Measurements from ENCODE around the gene PYCR2. TPM values are rescaled to one million over a fixed set of nuclear protein-coding genes. Genes with fewer than 3 reads are reported as not detected.
A peak's percentile ranks its signal among the peaks of the same experiment; 100 is the strongest.
"Not testable (repeated sequence)": the region's sequence is repeated elsewhere in the genome, so short reads cannot be mapped to it uniquely, and the experiment has no call there.

The PYCR2 gene
- total RNA-seq, 2 experiments from 2014 or later = 106 to 126 TPM

GRCh38 chr1:225931270-225932136 is 7.5 kb upstream of the PYCR2 start:
- Mint-ChIP-seq H3K36me3 (ENCODE audit: low read depth) (no peaks in the 10 kb centered on the region), H3K4me3 (no peak overlapping the region), H3K27ac (no peak overlapping the region), H3K9me3 (ENCODE audit: low read depth) (no peaks in the 10 kb centered on the region), H3K27me3 (no peaks in the 10 kb centered on the region), H3K4me1 (peaks cover 25% of the 10 kb centered on the region)
- intact Hi-C loops (cut with DNase I, micrococcal nuclease) = no loop called here
- ChIA-PET CTCF (interaction anchor here (0.6 to 1.3 kb wide), 5 partner anchors 11 to 449 kb away, joined by 3 to 6 read pairs (median 3); no protein-coding TSS in a partner anchor), POLR2A (no interaction called here)
- DNase-seq (no peak), ATAC-seq (no peak)

- intact Hi-C loops (cut with DNase I, micrococcal nuclease) = no loop called here
- Mint-ChIP-seq H3K27me3 (no peaks in the 10 kb centered on the region), H3K4me3 (no peak overlapping the region), H3K36me3 (ENCODE audit: low read depth) (no peaks in the 10 kb centered on the region), H3K4me1 (peaks cover 26% of the 10 kb centered on the region), H3K27ac (no peak overlapping the region), H3K9me3 (ENCODE audit: low read depth) (no peaks in the 10 kb centered on the region)
- DNase-seq = no peak
- ChIA-PET POLR2A (no interaction called here), CTCF (interaction anchor here (0.6 to 1.3 kb wide), 3 partner anchors 32 to 265 kb away, joined by 3 to 6 read pairs (median 3); no protein-coding TSS in a partner anchor)
- ATAC-seq = no peak
Observed at GRCh38 chr1:225930566-225930965, 6.5 kb upstream of the PYCR2 start.

DNA sequence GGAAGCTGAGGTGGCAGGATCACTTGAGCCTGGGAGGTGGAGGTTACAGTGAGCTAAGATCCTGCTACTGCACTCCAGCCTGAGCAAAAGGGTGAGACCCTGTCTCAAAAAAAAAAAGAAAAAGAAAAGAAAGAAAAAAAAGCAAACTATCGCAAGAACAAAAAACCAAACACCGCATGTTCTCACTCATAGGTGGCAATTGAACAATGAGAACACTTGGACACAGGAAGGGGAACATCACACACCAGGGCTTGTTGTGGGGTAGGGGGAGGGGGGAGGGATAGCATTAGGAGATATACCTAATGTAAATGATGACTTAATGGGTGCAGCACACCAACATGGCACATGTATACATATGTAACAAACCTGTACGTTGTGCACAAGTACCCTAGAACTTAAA is 5.4 kb upstream of the PYCR2 start:
- intact Hi-C loops (cut with DNase I, micrococcal nuclease) = not testable (repeated sequence)

DNA sequence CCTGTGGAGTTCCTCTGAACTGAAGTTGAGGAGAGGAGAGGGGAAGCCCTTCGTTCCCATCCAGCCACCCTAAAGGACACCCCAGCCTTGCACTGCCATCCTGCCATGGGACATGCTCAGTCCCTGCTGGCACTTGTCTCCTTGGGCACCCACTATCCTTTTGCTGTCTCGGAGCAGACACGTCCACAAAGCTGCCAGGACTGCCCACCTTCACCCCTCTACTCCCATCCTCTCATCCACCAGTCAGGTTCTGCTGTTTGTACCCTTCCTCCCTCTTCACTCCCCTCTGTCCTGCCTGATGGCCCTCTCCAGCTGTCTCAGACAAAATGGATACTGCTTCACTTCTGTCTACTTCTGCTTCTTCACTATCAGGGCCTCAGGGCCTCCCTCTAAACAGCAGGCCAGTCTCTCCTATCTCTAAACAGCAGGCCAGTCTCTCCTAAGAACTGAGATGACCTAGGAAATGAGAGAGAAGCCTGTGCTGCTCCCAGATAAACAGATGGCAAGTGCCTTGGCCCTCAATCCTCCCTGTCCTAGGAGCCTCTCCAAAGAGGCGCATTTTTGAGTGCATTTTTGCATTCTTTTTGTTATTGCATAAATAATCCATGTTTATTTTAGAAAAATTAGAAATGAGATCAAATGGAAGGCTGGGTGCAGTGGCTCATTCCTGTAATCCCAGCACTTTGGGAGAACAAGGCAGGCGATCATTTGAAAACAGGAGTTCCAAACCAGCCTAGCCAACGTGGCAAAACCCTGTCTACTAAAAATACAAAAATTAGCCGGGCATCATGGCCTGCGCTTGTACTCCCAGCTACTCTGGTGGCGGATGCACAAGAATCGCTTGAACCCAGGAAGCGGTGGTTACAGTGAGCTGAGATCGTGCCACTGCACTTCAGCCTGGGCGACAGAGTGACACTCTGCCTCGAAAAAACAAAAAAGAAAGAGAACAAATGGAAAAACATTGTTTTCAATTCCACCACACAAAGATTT is 4.4 kb upstream of the PYCR2 start:
- peak; percentile 44 for DNase-seq
- ATAC-seq = no peak
- ChIA-PET POLR2A (no interaction called here), CTCF (interaction anchor here (0.6 to 0.9 kb wide), 4 partner anchors 9 to 47 kb away, joined by 3 to 4 read pairs (median 3); no protein-coding TSS in a partner anchor)
- intact Hi-C loops (cut with DNase I, micrococcal nuclease) = no loop called here
- H3K36me3 Mint-ChIP-seq (ENCODE audit: low read depth) = peaks cover 5% of the 10 kb centered on the region
- peak overlapping the region; percentile 91 for H3K27ac Mint-ChIP-seq
- H3K4me3 Mint-ChIP-seq = no peak overlapping the region
- no peaks in the 10 kb centered on the region for H3K27me3 Mint-ChIP-seq
- H3K9me3 Mint-ChIP-seq (ENCODE audit: low read depth) = no peaks in the 10 kb centered on the region
- H3K4me1 Mint-ChIP-seq = peaks cover 26% of the 10 kb centered on the region

More for the DNA sequence above, 5.4 kb upstream of the PYCR2 start:
- H3K27ac Mint-ChIP-seq = peak overlapping the region; percentile 91
- ATAC-seq; H3K4me3 Mint-ChIP-seq; H3K27me3 Mint-ChIP-seq; POLR2A ChIA-PET; H3K9me3 Mint-ChIP-seq (ENCODE audit: low read depth); H3K36me3 Mint-ChIP-seq (ENCODE audit: low read depth); DNase-seq: not testable (repeated sequence)
- CTCF ChIA-PET = interaction anchor here (0.8 to 0.9 kb wide), 2 partner anchors 32 to 48 kb away, joined by 3 to 4 read pairs; no protein-coding TSS in a partner anchor
- peaks cover 26% of the 10 kb centered on the region for H3K4me1 Mint-ChIP-seq

DNA sequence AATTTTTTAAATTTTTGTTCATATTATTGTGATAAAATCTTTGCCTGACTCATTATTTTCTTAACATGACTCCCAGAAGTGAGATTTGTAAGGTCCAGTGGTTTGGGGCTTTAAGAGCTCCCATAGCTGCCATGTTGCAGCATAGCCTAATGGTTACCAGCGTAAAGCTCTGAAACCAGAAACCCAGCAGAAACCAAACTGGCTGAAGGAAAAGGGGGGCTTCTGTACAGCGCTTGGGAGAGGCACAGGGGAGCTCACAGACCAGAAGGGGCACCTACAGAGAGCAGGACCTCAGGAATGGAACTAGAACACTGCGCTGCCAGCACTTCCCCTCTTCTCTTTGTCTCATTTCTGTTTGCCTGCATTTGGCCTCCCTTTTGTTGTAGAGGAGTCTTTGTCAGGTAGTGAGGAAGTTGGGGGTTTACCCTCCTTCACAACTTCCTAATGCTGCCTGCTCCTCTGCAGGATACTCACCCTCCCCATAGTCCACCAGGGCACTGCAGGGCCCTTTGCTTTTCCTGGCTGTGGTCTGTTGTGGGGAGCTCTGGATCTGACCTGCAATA is 2.6 kb upstream of the PYCR2 start:
- peaks cover 39% of the 10 kb centered on the region for H3K4me1 Mint-ChIP-seq
- H3K9me3 Mint-ChIP-seq (ENCODE audit: low read depth) = no peaks in the 10 kb centered on the region
- CTCF ChIA-PET = interaction anchor here (0.5 to 0.6 kb wide), 3 partner anchors 40 to 459 kb away, joined by 3 read pairs; no protein-coding TSS in a partner anchor
- intact Hi-C loops (cut with DNase I, micrococcal nuclease) = no loop called here
- DNase-seq = no peak
- H3K36me3 Mint-ChIP-seq (ENCODE audit: low read depth) = peaks cover 15% of the 10 kb centered on the region
- peak overlapping the region; percentile 16 for H3K4me3 Mint-ChIP-seq
- POLR2A ChIA-PET = no interaction called here
- ATAC-seq = no peak
- H3K27ac Mint-ChIP-seq = peak overlapping the region; percentile 49
- H3K27me3 Mint-ChIP-seq = no peaks in the 10 kb centered on the region

GRCh38 chr1:225923381-225923691 is 714 bp downstream of the PYCR2 start:
- Mint-ChIP-seq H3K4me1 (peaks cover 50% of the 10 kb centered on the region), H3K9me3 (ENCODE audit: low read depth) (no peaks in the 10 kb centered on the region), H3K36me3 (ENCODE audit: low read depth) (peaks cover 39% of the 10 kb centered on the region), H3K4me3 (peak overlapping the region; percentile 93), H3K27ac (peak overlapping the region; percentile 96), H3K27me3 (no peaks in the 10 kb centered on the region)
- ChIA-PET POLR2A (interaction anchor here (1.3 to 1.8 kb wide), 3 partner anchors 26 to 146 kb away, joined by 4 to 15 read pairs (median 9); partner anchors contain the start of genes SRP9 and TMEM63A), CTCF (interaction anchor here (0.7 to 2.7 kb wide), 6 partner anchors 12 to 449 kb away, joined by 3 to 18 read pairs (median 4); partner anchors contain the start of genes SRP9 and TMEM63A)
- ATAC-seq (no peak), DNase-seq (no peak)
- intact Hi-C loops (cut with DNase I, micrococcal nuclease) = loop anchor here (5.0 kb wide), 2 partner anchors 54 to 264 kb away; partner anchors contain the start of gene ACBD3 (in 1 of the 2)

DNA sequence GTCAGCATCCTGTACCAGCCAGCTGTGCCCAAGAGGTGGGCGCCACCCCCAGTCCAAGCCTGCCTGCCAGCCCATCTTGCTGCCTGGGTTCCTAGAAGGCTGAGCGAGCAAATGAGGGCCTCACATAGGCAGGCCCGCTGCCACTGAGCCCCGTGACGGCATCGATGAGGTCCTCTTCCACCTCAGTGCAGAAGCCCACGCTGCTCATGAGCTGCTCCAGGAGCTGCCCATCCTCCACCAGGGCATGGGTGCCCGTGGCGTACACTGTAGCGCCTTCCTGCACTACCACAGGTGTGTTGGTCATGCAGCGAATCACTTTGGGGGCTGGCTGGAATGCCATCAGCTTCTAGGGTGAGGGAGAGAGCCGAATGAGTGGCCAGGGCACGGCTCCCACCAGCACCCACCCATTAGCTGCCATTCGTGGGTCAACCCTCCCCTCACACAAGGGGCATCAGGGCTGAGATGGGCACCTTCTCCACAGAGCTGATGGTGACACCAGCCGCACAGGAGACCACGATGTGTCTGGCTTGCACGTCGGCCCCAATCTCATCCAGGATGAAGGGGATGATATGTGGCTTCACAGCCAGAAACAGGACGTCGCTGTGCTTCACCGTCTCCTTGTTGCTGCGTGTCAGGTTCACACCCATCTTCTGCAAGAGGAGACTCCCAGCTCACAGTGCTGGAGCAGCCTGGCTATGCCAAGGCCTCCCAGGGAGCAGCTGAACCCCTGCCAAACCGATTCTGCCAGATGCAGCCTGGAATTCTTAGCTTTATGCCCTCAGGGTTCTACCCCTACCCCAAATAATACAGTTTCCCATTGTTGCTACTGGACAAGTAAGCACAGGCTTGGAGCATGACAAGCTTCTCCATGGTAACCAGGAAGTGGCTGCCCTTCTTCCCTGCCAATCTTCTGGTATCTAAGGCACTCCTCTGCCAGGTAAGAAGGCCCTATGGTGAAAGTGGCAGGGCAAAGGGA is 2.0 kb downstream of the PYCR2 start:
- H3K4me3 Mint-ChIP-seq = peak overlapping the region; percentile 93
- no peaks in the 10 kb centered on the region for H3K27me3 Mint-ChIP-seq
- no peak for DNase-seq
- no peak for ATAC-seq
- peak overlapping the region; percentile 74 for H3K27ac Mint-ChIP-seq
- H3K36me3 Mint-ChIP-seq (ENCODE audit: low read depth) = peaks cover 50% of the 10 kb centered on the region
- ChIA-PET POLR2A (interaction anchor here (0.8 to 1.5 kb wide), 2 partner anchors 39 to 144 kb away, joined by 4 to 6 read pairs; partner anchors contain the start of genes SRP9 and TMEM63A), CTCF (interaction anchor here (0.6 to 0.9 kb wide), 5 partner anchors 11 to 65 kb away, joined by 3 to 4 read pairs (median 3); no protein-coding TSS in a partner anchor)
- no peaks in the 10 kb centered on the region for H3K9me3 Mint-ChIP-seq (ENCODE audit: low read depth)
- intact Hi-C loops (cut with DNase I, micrococcal nuclease) = loop anchor here (5.0 kb wide), 2 partner anchors 55 to 265 kb away; partner anchors contain the start of gene ACBD3 (in 1 of the 2)
- H3K4me1 Mint-ChIP-seq = peaks cover 51% of the 10 kb centered on the region

DNA sequence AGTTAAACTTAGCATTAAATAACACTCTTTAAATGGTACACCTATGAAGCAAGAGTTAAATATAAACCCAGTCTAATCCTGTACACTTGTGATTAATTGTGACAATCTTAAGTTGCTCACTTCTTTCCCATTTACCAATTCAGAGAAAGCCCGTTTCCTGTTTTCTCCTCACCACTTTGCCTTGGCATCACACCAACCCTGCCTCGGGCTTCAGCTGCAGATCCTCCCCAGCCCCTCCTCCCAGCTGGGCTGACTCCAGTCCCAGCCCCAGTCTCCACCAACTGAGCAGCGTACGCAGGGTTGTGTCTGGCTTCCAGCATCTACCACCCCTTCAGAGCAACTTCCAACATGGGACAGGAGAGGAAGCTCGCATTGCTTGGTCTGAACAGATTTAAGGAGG is 4.1 kb downstream of the PYCR2 start:
- CTCF ChIA-PET = interaction anchor here (0.8 to 1.4 kb wide), 3 partner anchors 8 to 499 kb away, joined by 3 to 7 read pairs (median 4); no protein-coding TSS in a partner anchor
- Mint-ChIP-seq H3K36me3 (ENCODE audit: low read depth) (peaks cover 56% of the 10 kb centered on the region), H3K4me3 (peak overlapping the region; percentile 6), H3K9me3 (ENCODE audit: low read depth) (no peaks in the 10 kb centered on the region), H3K4me1 (peaks cover 44% of the 10 kb centered on the region), H3K27ac (peak overlapping the region; percentile 64), H3K27me3 (no peaks in the 10 kb centered on the region)
- peak; percentile 73 for DNase-seq
- POLR2A ChIA-PET = interaction anchor here (1.1 kb wide), 1 partner anchor 39 kb away, joined by 3 read pairs; no protein-coding TSS in a partner anchor
- ATAC-seq = peak; percentile 21
- intact Hi-C loops (cut with DNase I, micrococcal nuclease) = loop anchor here (5.0 kb wide), 2 partner anchors 57 to 267 kb away; partner anchors contain the start of gene ACBD3 (in 1 of the 2)

DNA sequence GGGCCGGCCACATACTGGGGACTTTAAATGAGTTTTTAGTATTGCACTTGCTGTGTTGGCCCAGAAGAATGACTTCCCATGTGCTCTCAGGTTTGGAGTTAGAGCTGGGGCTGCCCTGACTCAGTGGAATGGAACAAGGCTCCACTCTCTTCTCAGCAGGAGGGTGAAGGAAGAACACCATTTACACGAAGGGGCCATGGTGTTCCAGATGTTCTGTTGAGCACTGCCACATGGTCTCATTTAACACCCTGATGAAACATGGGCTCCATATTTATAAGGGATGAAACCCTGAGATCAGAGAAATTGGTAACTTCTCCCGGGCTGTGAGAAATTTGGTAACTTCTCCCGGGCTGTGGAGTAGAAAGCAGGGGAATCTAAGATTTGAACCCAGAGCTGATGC is 5.8 kb downstream of the PYCR2 start:
- Mint-ChIP-seq H3K9me3 (ENCODE audit: low read depth) (no peaks in the 10 kb centered on the region), H3K4me3 (no peak overlapping the region), H3K27me3 (no peaks in the 10 kb centered on the region), H3K27ac (no peak overlapping the region), H3K4me1 (peaks cover 44% of the 10 kb centered on the region), H3K36me3 (ENCODE audit: low read depth) (peaks cover 49% of the 10 kb centered on the region)
- intact Hi-C loops (cut with DNase I, micrococcal nuclease) = no loop called here
- DNase-seq (no peak), ATAC-seq (no peak)
- POLR2A ChIA-PET = no interaction called here
- CTCF ChIA-PET = interaction anchor here (0.6 to 0.7 kb wide), 2 partner anchors 111 to 485 kb away, joined by 4 read pairs; no protein-coding TSS in a partner anchor

DNA sequence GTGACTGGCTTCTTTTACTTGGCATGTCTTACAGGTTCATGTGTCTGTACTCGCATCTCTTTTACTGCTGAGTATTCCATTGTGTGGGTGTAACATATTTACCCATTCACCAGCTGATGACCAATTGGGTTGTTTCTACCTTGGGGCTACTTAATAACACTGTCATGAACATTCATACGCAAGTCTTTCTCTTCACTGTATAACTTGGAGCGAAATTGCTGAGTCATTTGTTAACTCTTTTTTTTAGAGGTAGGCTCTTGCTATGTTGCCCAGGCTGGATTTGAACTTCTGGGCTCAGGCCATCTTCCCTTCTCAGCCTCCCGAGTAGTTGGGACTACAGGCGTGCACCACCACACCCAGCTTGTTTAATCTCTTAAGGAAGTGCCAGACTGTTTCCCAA is 6.5 kb downstream of the PYCR2 start:
- DNase-seq (no peak), ATAC-seq (no peak)
- ChIA-PET CTCF (interaction anchor here (0.5 to 0.7 kb wide), 2 partner anchors 215 to 484 kb away, joined by 3 to 4 read pairs; no protein-coding TSS in a partner anchor), POLR2A (no interaction called here)
- peaks cover 44% of the 10 kb centered on the region for H3K36me3 Mint-ChIP-seq (ENCODE audit: low read depth)
- H3K4me3 Mint-ChIP-seq = no peak overlapping the region
- H3K27me3 Mint-ChIP-seq = no peaks in the 10 kb centered on the region
- H3K4me1 Mint-ChIP-seq = peaks cover 39% of the 10 kb centered on the region
- peak overlapping the region; percentile 15 for H3K27ac Mint-ChIP-seq
- intact Hi-C loops (cut with DNase I, micrococcal nuclease) = no loop called here
- no peaks in the 10 kb centered on the region for H3K9me3 Mint-ChIP-seq (ENCODE audit: low read depth)

Data from activated CD4-positive, alpha-beta T cell treated with anti-CD3 and anti-CD28 coated beads for 36 hours (primary cell).